ENCODE data around the gene CRAT.

CRAT gene

DNA sequence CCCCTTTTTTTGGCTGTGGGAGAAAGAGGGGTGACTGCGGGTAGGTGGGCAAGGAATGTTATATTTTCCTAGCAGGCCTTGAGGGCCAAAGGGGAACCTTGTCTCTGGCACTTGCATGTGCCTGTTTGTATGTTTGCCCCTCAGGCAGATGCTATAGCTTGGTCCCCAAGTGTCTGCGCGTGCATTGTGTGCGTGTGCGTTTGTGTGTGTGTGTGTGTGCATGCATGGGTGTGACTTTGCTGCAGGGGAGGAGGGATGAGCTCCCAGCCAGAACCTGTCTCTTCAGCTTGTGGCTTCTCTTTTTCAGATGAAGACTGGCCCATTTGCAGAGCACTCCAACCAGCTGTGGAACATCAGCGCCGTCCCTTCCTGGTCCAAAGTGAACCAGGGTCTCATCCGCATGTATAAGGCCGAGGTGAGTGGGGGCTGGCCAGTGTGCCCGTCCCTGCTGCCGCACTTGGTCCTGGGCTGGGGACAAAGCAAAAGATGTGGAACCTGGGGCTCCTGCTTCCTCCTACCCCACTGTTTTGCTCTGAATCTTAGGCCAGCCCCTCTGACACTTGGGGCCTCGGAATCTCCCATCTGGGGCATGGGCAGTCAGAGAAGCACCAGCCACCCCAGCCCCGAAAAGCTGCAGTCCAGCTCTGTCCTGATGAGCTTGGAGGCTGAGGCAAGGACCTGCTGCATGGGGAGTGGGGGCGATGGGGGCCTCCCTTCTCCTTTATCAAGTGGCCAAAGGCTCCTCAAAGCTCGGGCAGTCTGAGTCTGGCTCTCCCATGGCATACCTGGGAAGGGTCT lies 31.7 kb upstream of the CRAT start:
- TF ChIP-seq, protein P1, sequence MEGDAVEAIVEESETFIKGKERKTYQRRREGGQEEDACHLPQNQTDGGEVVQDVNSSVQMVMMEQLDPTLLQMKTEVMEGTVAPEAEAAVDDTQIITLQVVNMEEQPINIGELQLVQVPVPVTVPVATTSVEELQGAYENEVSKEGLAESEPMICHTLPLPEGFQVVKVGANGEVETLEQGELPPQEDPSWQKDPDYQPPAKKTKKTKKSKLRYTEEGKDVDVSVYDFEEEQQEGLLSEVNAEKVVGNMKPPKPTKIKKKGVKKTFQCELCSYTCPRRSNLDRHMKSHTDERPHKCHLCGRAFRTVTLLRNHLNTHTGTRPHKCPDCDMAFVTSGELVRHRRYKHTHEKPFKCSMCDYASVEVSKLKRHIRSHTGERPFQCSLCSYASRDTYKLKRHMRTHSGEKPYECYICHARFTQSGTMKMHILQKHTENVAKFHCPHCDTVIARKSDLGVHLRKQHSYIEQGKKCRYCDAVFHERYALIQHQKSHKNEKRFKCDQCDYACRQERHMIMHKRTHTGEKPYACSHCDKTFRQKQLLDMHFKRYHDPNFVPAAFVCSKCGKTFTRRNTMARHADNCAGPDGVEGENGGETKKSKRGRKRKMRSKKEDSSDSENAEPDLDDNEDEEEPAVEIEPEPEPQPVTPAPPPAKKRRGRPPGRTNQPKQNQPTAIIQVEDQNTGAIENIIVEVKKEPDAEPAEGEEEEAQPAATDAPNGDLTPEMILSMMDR (IDR thresholded peaks at IDR 0.05; ENCODE audit: extremely low read depth, missing control alignments), result no peak
- DNase-seq (ENCODE audit: low spot score), result no peak

DNA sequence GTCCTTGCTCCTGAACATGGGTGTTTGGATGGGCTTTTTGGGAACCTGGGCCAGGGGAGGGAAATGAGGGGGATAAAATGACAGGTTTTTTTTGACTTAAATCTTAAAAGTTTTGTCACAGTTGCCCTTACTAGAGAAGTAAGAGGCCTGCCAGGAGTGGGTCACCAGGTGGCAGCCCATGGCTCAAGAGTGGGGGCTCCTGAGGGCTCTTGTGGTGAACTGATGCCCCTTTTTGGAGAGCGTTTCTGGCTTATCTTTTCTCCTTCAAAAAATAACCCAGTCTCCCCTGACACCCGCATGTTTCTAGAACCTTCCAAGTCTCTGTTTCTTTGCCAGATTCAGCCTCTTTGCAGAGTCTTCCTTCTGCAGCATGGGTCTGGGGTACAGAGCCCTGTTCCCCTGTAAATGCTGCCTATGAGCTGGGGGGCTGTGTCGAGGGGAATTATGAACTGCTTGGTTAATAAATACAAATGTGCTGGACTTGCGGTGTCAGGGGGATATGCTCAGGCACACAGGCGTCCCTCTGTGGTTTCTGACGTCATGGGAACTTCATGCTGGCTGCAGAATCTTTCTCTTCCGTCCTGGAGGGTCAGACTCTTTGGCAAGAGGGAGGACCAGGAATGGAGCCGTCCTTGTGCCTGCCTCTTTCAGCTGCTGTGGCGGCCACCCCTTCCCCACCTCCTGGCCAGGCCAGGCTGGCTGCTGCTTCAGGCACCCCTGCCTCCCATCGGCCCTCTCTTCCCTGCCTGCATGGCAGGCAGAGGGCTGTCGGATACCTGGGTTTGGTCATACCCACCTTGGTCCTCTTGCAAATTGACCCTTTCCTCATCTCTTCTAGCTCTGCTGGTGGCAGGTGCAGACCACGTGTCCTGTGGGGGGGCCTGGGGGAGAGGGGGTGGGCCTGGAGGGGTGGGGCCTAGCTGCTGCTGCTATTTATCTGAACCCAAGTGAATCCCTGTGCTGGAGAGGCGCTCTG lies 30.8 kb upstream of the CRAT start:
- TF ChIP-seq, protein P1 (IDR thresholded peaks at IDR 0.05; ENCODE audit: extremely low read depth, missing control alignments), result no peak

DNA sequence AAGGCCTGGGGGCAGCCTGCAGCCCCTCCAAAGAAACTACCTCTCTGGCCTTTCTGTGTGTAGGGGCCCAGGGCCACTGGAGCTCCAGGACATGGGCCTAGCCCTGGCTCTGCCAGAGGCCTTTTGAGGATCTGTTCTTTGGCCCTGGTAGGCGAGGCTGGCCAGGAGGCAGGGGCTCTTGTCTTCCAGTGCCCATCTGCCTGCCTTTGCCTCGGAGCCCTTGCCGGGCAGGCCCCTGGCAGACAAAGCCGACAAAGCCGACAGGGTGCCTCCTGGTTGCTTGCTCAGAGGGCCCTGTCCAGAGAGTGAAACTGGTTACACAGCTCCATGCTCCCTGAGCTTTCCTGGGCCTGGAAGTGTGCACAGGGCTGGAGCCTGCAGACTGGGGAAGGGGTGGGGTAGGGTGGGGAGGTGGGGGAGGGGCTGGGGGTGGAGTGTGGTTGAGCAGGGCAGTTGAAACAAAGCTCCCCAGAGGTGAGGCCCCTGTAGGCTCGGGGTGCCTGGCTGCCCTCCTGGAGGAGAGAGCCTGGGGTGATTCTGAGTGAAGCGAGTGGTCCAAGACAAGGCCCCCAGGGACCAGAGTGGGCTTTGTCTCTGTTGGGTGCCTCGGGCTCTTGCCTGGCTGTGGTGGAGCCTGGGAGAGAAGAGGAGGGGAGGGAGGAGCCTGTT lies 29.9 kb upstream of the CRAT start:
- TF ChIP-seq, protein P1 (IDR thresholded peaks at IDR 0.05; ENCODE audit: extremely low read depth, missing control alignments), result no peak
- DNase-seq (ENCODE audit: low spot score), result no peak

More for the DNA sequence above, 30.8 kb upstream of the CRAT start:
- peak; percentile 64 for DNase-seq (ENCODE audit: low spot score)

DNA sequence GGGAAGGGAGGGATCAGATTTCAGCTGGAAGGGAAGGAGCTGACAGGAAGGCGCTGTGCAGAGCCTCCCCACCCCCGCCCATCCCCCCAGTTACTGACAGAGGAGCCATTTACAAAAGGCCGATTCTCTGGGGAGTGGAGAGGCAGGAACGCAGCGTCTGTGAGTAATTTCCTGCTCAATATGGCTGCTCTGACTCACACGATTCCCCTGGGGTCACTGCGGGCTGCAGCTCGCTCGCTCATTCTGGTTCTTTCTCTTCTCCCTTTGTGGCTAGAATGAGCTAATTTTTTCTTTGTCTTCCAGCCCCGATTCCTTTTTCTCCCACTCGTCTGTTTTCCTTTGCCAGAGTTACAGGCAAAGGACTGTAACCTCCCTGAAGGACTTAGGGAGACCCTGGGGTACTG lies 29.4 kb upstream of the CRAT start:
- peak; percentile 88 for DNase-seq (ENCODE audit: low spot score)
- TF ChIP-seq, protein P1 (IDR thresholded peaks at IDR 0.05; ENCODE audit: extremely low read depth, missing control alignments), result no peak

- DNase-seq (ENCODE audit: low spot score), result peak; percentile 78
- TF ChIP-seq, protein P1 (IDR thresholded peaks at IDR 0.05; ENCODE audit: extremely low read depth, missing control alignments), result peak; percentile 42
These were observed 28.8 kb upstream of the CRAT start for GRCh38 chr9:129139233-129139992.

- DNase-seq (ENCODE audit: low spot score), result no peak
- TF ChIP-seq, protein P1 (IDR thresholded peaks at IDR 0.05; ENCODE audit: extremely low read depth, missing control alignments), result no peak
These were observed 28.1 kb upstream of the CRAT start for GRCh38 chr9:129138476-129139232.
